Right cardiac atrium (tissue), 5 donors: Measurements from ENCODE around the gene CMC2. TPM values are rescaled to one million over a fixed set of nuclear protein-coding genes. Genes with fewer than 3 reads are reported as not detected.

Experiments used
- ATAC-seq, 2 donors: fragments of 200-7000 bp; cut with Tn5 transposase; one replicate each; pipeline versions ENCODE4 v1.8.0 to v1.9.1; 2020; ENCODE audit warnings: moderate library complexity in 2 of 2, mild to moderate bottlenecking in 1 of 2
- DNase-seq, 3 donors: peaks; one replicate each; pipeline ENCODE4 v3.0.0-alpha.2; 2020
- H3K27ac ChIP-seq: one replicate; pipeline ENCODE4 v1.5.1; 2013; ENCODE audit warnings: mild to moderate bottlenecking, low read length, control low read depth, moderate library complexity
- H3K27me3 ChIP-seq: one replicate; pipeline ENCODE4 v1.6.1; 2013; ENCODE audit not compliant: control insufficient read depth, insufficient read depth
- H3K4me1 ChIP-seq: one replicate; pipeline ENCODE4 v1.6.1; 2013; ENCODE audit warnings: low read length; ENCODE audit not compliant: control insufficient read depth, insufficient read depth
- H3K4me3 ChIP-seq: one replicate; pipeline ENCODE4 v1.5.1; 2013; ENCODE audit warnings: low read length, control low read depth
- H3K9me3 ChIP-seq: one replicate; pipeline ENCODE4 v1.6.1; 2013; ENCODE audit warnings: low read length; ENCODE audit not compliant: control insufficient read depth
- WGBS: extraction: QIAGEN DNeasy Blood & Tissue Kit; methylation state at CpG from one replicate; pipeline ENCODE4 v1.1.7; 2013; 5-methylcytosine and 5-hydroxymethylcytosine counted together
- intact Hi-C, 4 donors: fragments of 100-400 bp; cut with DNase I; formaldehyde crosslinking; loops; one replicate each; pipeline versions ENCODE4 v1.11.0 to v1.14.0; 2022 to 2023
- polyA plus RNA-seq: library from polyadenylated mRNA; stranded (reverse); fragments of 200-250 nt; gene quantifications from one replicate; pipeline ENCODE4 v1.2.3, GENCODE V29; 2013
- total RNA-seq, 4 donors: library from RNA; stranded (reverse); fragmentation: NEBNext Ultra II Directional; extraction: Animal tissue kit (Norgen Biotek cat#: 25700); gene quantifications; one replicate each; pipeline ENCODE4 v1.2.1, GENCODE V29; 2021
- donor health status: healthy with polysubstance abuse.
- donor health status: DM: no; HTN: yes; CAD: no.
- donor health status: DM: no; HTN: no; CAD: no.
- donor health status: DM: no; HTN: yes; CAD: no; lungs with severe emphysema.
- donor health status: DM: yes; HTN: yes; CAD: no.

The CMC2 gene
- total and polyA plus RNA-seq, 5 donors, result 117 to 342 (median 126) TPM

DNA sequence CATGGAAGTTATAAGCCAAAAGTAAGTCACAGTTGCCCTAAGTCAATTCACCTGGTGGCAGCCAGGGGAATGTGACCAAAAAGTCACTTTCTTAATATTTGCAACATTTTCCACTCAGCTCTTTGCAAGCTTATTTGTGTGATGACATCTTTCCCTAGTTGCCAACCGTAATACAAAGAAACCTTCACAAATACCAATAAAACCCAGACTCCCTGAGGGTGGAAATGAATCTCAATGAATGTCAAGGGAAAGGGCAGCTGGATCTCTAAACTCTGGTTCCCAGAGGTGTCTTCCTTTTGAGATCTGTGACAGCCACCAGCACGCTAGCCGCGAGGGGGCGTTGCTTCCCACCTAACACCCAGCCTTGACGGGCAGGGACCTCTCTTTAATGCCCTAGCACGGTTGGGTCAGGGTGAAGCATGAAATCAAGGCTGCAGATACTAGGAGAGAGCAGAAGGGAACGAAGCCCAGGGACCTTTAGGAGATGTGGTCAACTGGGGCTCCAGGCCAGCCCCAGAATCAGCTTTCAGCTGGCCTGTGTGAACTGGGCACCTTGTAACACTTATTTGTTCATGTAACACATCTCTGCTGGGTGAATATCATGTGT is 82.2 kb downstream of the CMC2 start:
- DNase-seq (peak; percentile 37 to 78 (median 76)), ATAC-seq (peak; percentile 38 to 68)
- Histone ChIP-seq H3K4me1 (no peaks in the 10 kb centered on the region), H3K27ac (no peak overlapping the region), H3K27me3 (no peaks in the 10 kb centered on the region), H3K9me3 (no peaks in the 10 kb centered on the region), H3K4me3 (no peak overlapping the region)
- 16% methylated on average over 8 of the region's 8 CpGs for WGBS
- intact Hi-C loops, result no loop called here

DNA sequence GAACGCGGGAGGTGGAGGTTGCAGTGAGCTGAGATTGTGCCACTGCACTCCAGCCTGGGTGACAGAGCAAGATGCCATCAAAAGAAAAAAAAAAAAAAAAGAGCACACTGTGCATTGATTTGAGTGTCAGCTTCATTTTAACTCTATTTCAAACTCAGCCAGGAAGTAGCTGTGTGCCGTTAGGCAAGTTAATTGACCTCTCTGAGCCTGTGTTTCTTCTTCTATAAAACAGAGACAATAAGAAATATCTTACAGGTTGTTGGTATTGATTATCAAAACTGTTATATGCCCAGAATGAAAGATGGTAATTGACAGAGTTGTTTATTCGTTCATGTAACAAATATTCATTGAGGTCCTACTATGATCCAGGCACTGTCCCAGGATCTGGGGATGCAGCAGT is 83.3 kb downstream of the CMC2 start:
- Histone ChIP-seq H3K4me3 (no peak overlapping the region), H3K27me3 (no peaks in the 10 kb centered on the region), H3K27ac (no peak overlapping the region), H3K4me1 (no peaks in the 10 kb centered on the region), H3K9me3 (no peaks in the 10 kb centered on the region)
- WGBS, result 97% methylated on average over 4 of the region's 4 CpGs
- ATAC-seq, result no peak
- DNase-seq, result no peak
- intact Hi-C loops, result no loop called here

Other genes starting within 250 kb of the CMC2 start
- 1 to 10 TPM; 3.2 to 5.1 (median 4.2) TPM for gene CDYL2, start 202.3 kb downstream of the CMC2 start, total RNA-seq
- 0.77 TPM for gene CDYL2, start 202.3 kb downstream of the CMC2 start, polyA plus RNA-seq
- 10 to 100 TPM in 1 of 4 donors, 1 to 10 TPM in 3; 6.4 to 11.8 (median 7.9) TPM for gene CENPN, start 329 bp upstream of the CMC2 start, total RNA-seq
- gene CENPN, start 329 bp upstream of the CMC2 start, polyA plus RNA-seq, result 4.9 TPM
- gene ATMIN, start 29.0 kb upstream of the CMC2 start, total RNA-seq, result 10 to 100 TPM; 19.9 to 25.7 (median 22.1) TPM
- gene ATMIN, start 29.0 kb upstream of the CMC2 start, polyA plus RNA-seq, result 9.4 TPM
- under 1 TPM in 2 of 4 donors, not detected in 2; 0.47 to 0.97 TPM for gene C16orf46, start 70.4 kb upstream of the CMC2 start, total RNA-seq
- gene C16orf46, start 70.4 kb upstream of the CMC2 start, polyA plus RNA-seq, result 0.52 TPM
- gene GCSH, start 89.5 kb upstream of the CMC2 start, total RNA-seq, result 10 to 100 TPM; 23.4 to 32.3 (median 30.3) TPM
- gene GCSH, start 89.5 kb upstream of the CMC2 start, polyA plus RNA-seq, result 32.0 TPM
- gene BCO1, start 231.8 kb upstream of the CMC2 start, total RNA-seq, result not detected
- gene BCO1, start 231.8 kb upstream of the CMC2 start, polyA plus RNA-seq, result not detected